Trophoblast cell (in vitro differentiated cells and primary cell): ENCODE results near the gene ST6GALNAC1.

ENCODE experiments used
- DNase-seq, 2 donors: peaks; one replicate each; pipeline ENCODE4 v3.0.0-alpha.2; 2016
- H2AFZ ChIP-seq: 2 replicates; pipeline ENCODE4 v1.6.1; 2013; ENCODE audit warnings: low read length, moderate library complexity, mild to moderate bottlenecking; ENCODE audit not compliant: insufficient read depth, poor library complexity
- H2AK5ac ChIP-seq: 2 replicates; pipeline ENCODE4 v1.6.1; 2013; ENCODE audit warnings: mild to moderate bottlenecking, low read length
- H2BK120ac ChIP-seq: 2 replicates; pipeline ENCODE4 v1.6.1; 2013; ENCODE audit warnings: low read length, mild to moderate bottlenecking, moderate library complexity; ENCODE audit not compliant: insufficient read depth, poor library complexity
- H2BK12ac ChIP-seq: 2 replicates; pipeline ENCODE4 v1.6.1; 2013; ENCODE audit warnings: mild to moderate bottlenecking, low read length, moderate library complexity
- H2BK5ac ChIP-seq: 2 replicates; pipeline ENCODE4 v1.6.1; 2013; ENCODE audit warnings: low read length, low read depth, moderate library complexity, mild to moderate bottlenecking; ENCODE audit not compliant: poor library complexity
- H3K14ac ChIP-seq: 2 replicates; pipeline ENCODE4 v1.6.1; 2013; ENCODE audit warnings: mild to moderate bottlenecking, low read length
- H3K18ac ChIP-seq: 2 replicates; pipeline ENCODE4 v1.6.1; 2013; ENCODE audit warnings: mild to moderate bottlenecking, low read length
- H3K23ac ChIP-seq: 2 replicates; pipeline ENCODE4 v1.6.1; 2013; ENCODE audit warnings: low read length
- H3K27ac ChIP-seq: 2 replicates; pipeline ENCODE4 v1.5.1; 2013; ENCODE audit warnings: low read depth, mild to moderate bottlenecking, inconsistent platforms, low read length, moderate library complexity
- H3K27me3 ChIP-seq: 2 replicates; pipeline ENCODE4 v1.6.1; 2013; ENCODE audit warnings: inconsistent platforms, mild to moderate bottlenecking, low read length, moderate library complexity; ENCODE audit not compliant: insufficient read depth
- H3K36me3 ChIP-seq, 2 experiments: 1 replicate in 1 of 2; 2 replicates in 1 of 2; pipeline ENCODE4 v1.6.1; 2013; ENCODE audit warnings: low read length in 2 of 2, mild to moderate bottlenecking in 2 of 2, moderate library complexity in 1 of 2; ENCODE audit not compliant: insufficient read depth in 2 of 2, control insufficient read depth in 1 of 2
- H3K4ac ChIP-seq: 2 replicates; pipeline ENCODE4 v1.6.1; 2013; ENCODE audit warnings: low read depth, mild to moderate bottlenecking, low read length, moderate library complexity
- H3K4me1 ChIP-seq, 2 experiments: 1 replicate in 1 of 2; 2 replicates in 1 of 2; pipeline ENCODE4 v1.6.1; 2013; ENCODE audit warnings: low read length in 2 of 2, mild to moderate bottlenecking in 2 of 2, moderate library complexity in 1 of 2; ENCODE audit not compliant: insufficient read depth in 2 of 2, control insufficient read depth in 1 of 2
- H3K4me2 ChIP-seq: 2 replicates; pipeline ENCODE4 v1.6.1; 2013; ENCODE audit warnings: inconsistent platforms, mild to moderate bottlenecking, low read length, moderate library complexity
- H3K4me3 ChIP-seq: 2 replicates; pipeline ENCODE4 v1.5.1; 2013; ENCODE audit warnings: mild to moderate bottlenecking, low read depth, low read length, inconsistent platforms
- H3K79me1 ChIP-seq: one replicate; pipeline ENCODE4 v1.6.1; 2013; ENCODE audit warnings: low read length
- H3K79me2 ChIP-seq: 2 replicates; pipeline ENCODE4 v1.6.1; 2013; ENCODE audit warnings: low read length, mild to moderate bottlenecking; ENCODE audit not compliant: control insufficient read depth, insufficient read depth, poor library complexity
- H3K9ac ChIP-seq: 2 replicates; pipeline ENCODE4 v1.6.1; 2013; ENCODE audit warnings: mild to moderate bottlenecking, low read length
- H3K9me3 ChIP-seq: 2 replicates; pipeline ENCODE4 v1.6.1; 2013; ENCODE audit warnings: low read depth, mild to moderate bottlenecking, control low read depth, inconsistent platforms, low read length; ENCODE audit not compliant: insufficient read depth
- H4K12ac ChIP-seq: 2 replicates; pipeline ENCODE4 v1.6.1; 2013; ENCODE audit warnings: low read depth, mild to moderate bottlenecking, low read length, moderate library complexity
- H4K8ac ChIP-seq: 2 replicates; pipeline ENCODE4 v1.6.1; 2013; ENCODE audit warnings: low read depth, mild to moderate bottlenecking, low read length, moderate library complexity
- H4K91ac ChIP-seq: one replicate; pipeline ENCODE4 v1.6.1; 2013; ENCODE audit warnings: low read depth, mild to moderate bottlenecking, low read length, moderate library complexity
- WGBS: extraction: QIAGEN DNeasy Blood & Tissue Kit; methylation state at CpG from one replicate; pipeline ENCODE4 v1.1.7; 2013; ENCODE audit warnings: missing lambda C conversion rate; ENCODE audit not compliant: insufficient read length, insufficient coverage; ENCODE audit errors: extremely low coverage; 5-methylcytosine and 5-hydroxymethylcytosine counted together

Gene ST6GALNAC1

DNA sequence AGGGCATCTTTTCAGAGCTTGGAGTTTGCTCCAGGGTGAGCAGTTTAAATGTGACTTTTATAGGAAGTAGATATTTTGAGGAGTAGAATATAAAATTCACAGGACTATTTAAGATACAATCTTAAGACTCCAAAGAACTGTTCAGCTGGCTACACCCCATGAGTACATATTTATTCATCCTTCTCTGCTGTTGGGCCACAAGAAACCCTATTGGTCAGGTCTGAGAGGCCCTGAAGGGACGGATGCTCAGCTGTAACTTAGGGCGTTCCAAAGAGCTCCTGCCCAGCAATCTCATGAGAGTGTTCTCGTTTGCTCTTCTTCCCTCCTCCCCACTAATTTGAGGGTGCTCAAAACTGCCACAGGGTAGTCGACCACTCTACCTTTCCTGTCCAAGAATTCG is 65.2 kb downstream of the ST6GALNAC1 start:
- H3K23ac ChIP-seq, result no peak overlapping the region
- H4K8ac ChIP-seq, result no peak overlapping the region
- H3K4me1 ChIP-seq, result no peaks in the 10 kb centered on the region
- WGBS, result no CpG with 5 or more reads among the region's 5 CpGs
- H2BK5ac ChIP-seq, result no peak overlapping the region
- H3K4ac ChIP-seq, result no peak overlapping the region
- no peaks in the 10 kb centered on the region for H3K27me3 ChIP-seq
- H3K14ac ChIP-seq, result no peak overlapping the region
- no peak overlapping the region for H3K9ac ChIP-seq
- no peaks in the 10 kb centered on the region for H3K36me3 ChIP-seq
- no peak overlapping the region for H3K27ac ChIP-seq
- H4K12ac ChIP-seq, result no peak overlapping the region
- H3K79me1 ChIP-seq, result no peaks in the 10 kb centered on the region
- H3K4me2 ChIP-seq, result no peak overlapping the region
- no peak overlapping the region for H3K18ac ChIP-seq
- DNase-seq, result no peak
- no peak overlapping the region for H2AFZ ChIP-seq
- no peak overlapping the region for H4K91ac ChIP-seq
- no peak overlapping the region for H2AK5ac ChIP-seq
- H2BK120ac ChIP-seq, result no peak overlapping the region
- no peak overlapping the region for H2BK12ac ChIP-seq
- H3K4me3 ChIP-seq, result no peak overlapping the region
- no peaks in the 10 kb centered on the region for H3K9me3 ChIP-seq
- no peaks in the 10 kb centered on the region for H3K79me2 ChIP-seq

DNA sequence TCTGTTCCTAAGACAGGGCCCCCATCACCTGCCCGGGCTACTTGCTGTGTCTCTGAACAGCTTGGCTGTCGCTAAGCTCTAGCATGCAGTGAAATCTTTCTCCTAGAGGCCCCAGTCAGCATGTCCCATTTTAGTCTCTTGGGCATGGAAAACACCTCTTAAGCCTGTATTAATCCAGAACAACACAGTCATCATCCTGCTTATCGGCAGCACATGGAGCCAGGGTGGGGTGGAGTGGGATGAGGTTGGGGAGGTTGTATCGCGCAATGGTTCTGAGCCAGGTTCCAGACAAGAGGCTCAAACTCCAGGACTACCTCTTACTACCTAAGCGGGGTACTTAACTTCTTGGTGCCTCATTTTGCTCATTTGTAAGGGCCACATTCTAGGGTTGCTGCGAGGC is 65.7 kb downstream of the ST6GALNAC1 start:
- Histone ChIP-seq H2AK5ac (no peak overlapping the region), H3K18ac (no peak overlapping the region), H3K9ac (no peak overlapping the region), H3K36me3 (no peaks in the 10 kb centered on the region), H3K23ac (no peak overlapping the region), H3K14ac (no peak overlapping the region), H3K4ac (no peak overlapping the region), H4K8ac (no peak overlapping the region), H3K4me1 (no peaks in the 10 kb centered on the region), H3K79me1 (no peaks in the 10 kb centered on the region), H4K91ac (no peak overlapping the region), H3K4me2 (no peak overlapping the region), H2AFZ (no peak overlapping the region), H4K12ac (no peak overlapping the region), H2BK120ac (no peak overlapping the region), H3K79me2 (no peaks in the 10 kb centered on the region), H3K27ac (no peak overlapping the region), H3K4me3 (no peak overlapping the region), H2BK5ac (no peak overlapping the region), H3K9me3 (no peaks in the 10 kb centered on the region), H2BK12ac (no peak overlapping the region), H3K27me3 (no peaks in the 10 kb centered on the region)
- WGBS, result no CpG with 5 or more reads among the region's 7 CpGs
- no peak for DNase-seq

DNA sequence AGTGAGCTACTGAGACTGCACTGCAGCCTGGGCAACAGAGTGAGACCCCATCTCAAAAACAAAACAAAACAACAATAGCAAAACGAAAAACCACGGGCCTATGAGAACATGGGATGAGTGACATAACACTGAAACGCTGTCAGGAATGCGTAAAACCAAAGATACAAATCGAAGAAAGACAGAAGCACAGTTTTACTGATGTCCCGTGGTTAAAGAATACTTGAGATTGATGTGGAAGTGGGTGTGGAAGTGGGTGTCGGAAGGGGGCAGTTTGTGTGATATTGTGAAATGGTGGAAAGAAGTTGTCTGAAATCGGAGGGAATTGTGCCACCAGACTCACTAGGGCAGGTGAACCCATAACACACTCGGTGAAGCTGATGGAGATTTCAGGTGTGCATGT is 67.4 kb downstream of the ST6GALNAC1 start:
- H4K8ac ChIP-seq, result no peak overlapping the region
- H3K4me1 ChIP-seq, result no peaks in the 10 kb centered on the region
- H3K79me1 ChIP-seq, result no peaks in the 10 kb centered on the region
- no peak overlapping the region for H3K4me2 ChIP-seq
- no peak overlapping the region for H2BK12ac ChIP-seq
- H3K9ac ChIP-seq, result no peak overlapping the region
- peak in 1 of 2 donors; percentile 40 for DNase-seq
- no peak overlapping the region for H3K4me3 ChIP-seq
- no peaks in the 10 kb centered on the region for H3K27me3 ChIP-seq
- H2AFZ ChIP-seq, result no peak overlapping the region
- no peak overlapping the region for H4K12ac ChIP-seq
- H4K91ac ChIP-seq, result no peak overlapping the region
- WGBS, result 100% methylated on average over 1 of the region's 9 CpGs
- H3K18ac ChIP-seq, result no peak overlapping the region
- H3K36me3 ChIP-seq, result no peaks in the 10 kb centered on the region
- no peak overlapping the region for H3K14ac ChIP-seq
- no peak overlapping the region for H3K23ac ChIP-seq
- no peaks in the 10 kb centered on the region for H3K79me2 ChIP-seq
- H3K9me3 ChIP-seq, result no peaks in the 10 kb centered on the region
- no peak overlapping the region for H2BK5ac ChIP-seq
- H3K27ac ChIP-seq, result no peak overlapping the region
- H2AK5ac ChIP-seq, result no peak overlapping the region
- H3K4ac ChIP-seq, result no peak overlapping the region
- no peak overlapping the region for H2BK120ac ChIP-seq

DNA sequence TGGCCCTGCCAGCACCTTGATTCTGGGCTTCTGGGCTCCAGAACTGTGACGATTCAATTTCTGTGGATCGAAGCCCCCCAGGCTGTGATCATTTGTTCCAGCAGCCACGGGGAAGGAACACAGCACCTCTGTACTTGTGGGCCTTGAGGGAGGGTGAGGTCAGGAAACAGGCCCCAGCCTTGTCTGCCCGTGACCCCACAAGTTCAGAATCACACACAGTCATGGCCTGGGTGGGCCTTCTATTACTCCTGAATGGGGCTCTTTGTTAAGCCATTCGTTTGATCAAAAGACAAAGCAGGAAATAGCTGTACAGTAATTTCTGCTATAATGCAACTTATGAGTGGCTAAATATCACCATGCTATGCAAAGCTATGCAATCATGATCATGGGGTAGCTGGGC is 68.0 kb downstream of the ST6GALNAC1 start:
- no peaks in the 10 kb centered on the region for H3K79me1 ChIP-seq
- H3K9ac ChIP-seq, result no peak overlapping the region
- H3K18ac ChIP-seq, result no peak overlapping the region
- no peak overlapping the region for H3K27ac ChIP-seq
- no peak overlapping the region for H3K14ac ChIP-seq
- no peak overlapping the region for H3K23ac ChIP-seq
- no peak overlapping the region for H2BK12ac ChIP-seq
- H3K4me2 ChIP-seq, result no peak overlapping the region
- no peak overlapping the region for H2BK120ac ChIP-seq
- H4K12ac ChIP-seq, result no peak overlapping the region
- no peak overlapping the region for H4K8ac ChIP-seq
- WGBS, result no CpG with 5 or more reads among the region's 5 CpGs
- no peak overlapping the region for H2BK5ac ChIP-seq
- H4K91ac ChIP-seq, result no peak overlapping the region
- peaks cover 0 to 1% of the 10 kb centered on the region in 2 experiments for H3K4me1 ChIP-seq
- H3K79me2 ChIP-seq, result no peaks in the 10 kb centered on the region
- no peaks in the 10 kb centered on the region for H3K9me3 ChIP-seq
- no peak overlapping the region for H3K4ac ChIP-seq
- no peak overlapping the region for H3K4me3 ChIP-seq
- H3K27me3 ChIP-seq, result no peaks in the 10 kb centered on the region
- H3K36me3 ChIP-seq, result no peaks in the 10 kb centered on the region
- H2AK5ac ChIP-seq, result no peak overlapping the region
- H2AFZ ChIP-seq, result no peak overlapping the region
- no peak for DNase-seq
